Jurkat, Clone E6-1 (cell line): ENCODE results near the gene DNAJC24. TPM values are rescaled to one million over a fixed set of nuclear protein-coding genes. Genes with fewer than 3 reads are reported as not detected.
A peak's percentile ranks its signal among the peaks of the same experiment; 100 is the strongest.
"Not testable (repeated sequence)": the region's sequence is repeated elsewhere in the genome, so short reads cannot be mapped to it uniquely, and the experiment has no call there.

Experiments used
- DNase-seq: peaks from one replicate; pipeline ENCODE4 v3.0.0-alpha.2; 2011; ENCODE audit warnings: low read depth, low spot score
- H3K4me3 ChIP-seq: 2 replicates; pipeline ENCODE4 v1.5.1; 2011; ENCODE audit warnings: mild to moderate bottlenecking, low read length, control low read depth, moderate library complexity
- polyA plus RNA-seq: library from polyadenylated mRNA; unstranded; fragments of >200 nt; gene quantifications from one replicate; pipeline ENCODE4 v1.2.1, GENCODE V29; 2012; ENCODE audit warnings: missing spikeins; ENCODE audit not compliant: insufficient read length, insufficient read depth

Gene DNAJC24
- 29.7 TPM for polyA plus RNA-seq

GRCh38 chr11:31369348-31370329 is at the start of gene DNAJC24, which contains the start of gene DCDC1:
TSS of gene DNAJC24 (plus strand) at chr11:31369860. CDS start at chr11:31370749, 889 bp downstream.
TSS of gene DCDC1 (minus strand) at chr11:31369739. CDS start at chr11:31328280, 41,459 bp downstream.
- peak within 1 kb of the TSS; percentile 94 for H3K4me3 ChIP-seq
- DNase-seq, result peak; percentile 89

GRCh38 chr11:31321494-31321893 is 48.2 kb upstream of the DNAJC24 start:
- not testable (repeated sequence) for H3K4me3 ChIP-seq, DNase-seq

GRCh38 chr11:31323145-31323544 is 46.5 kb upstream of the DNAJC24 start:
- no peak for DNase-seq
- no peak overlapping the region for H3K4me3 ChIP-seq

GRCh38 chr11:31325160-31325559 is 44.5 kb upstream of the DNAJC24 start:
- no peak for DNase-seq
- no peak overlapping the region for H3K4me3 ChIP-seq

- no peak overlapping the region for H3K4me3 ChIP-seq
- no peak for DNase-seq
Observed at GRCh38 chr11:31326470-31327148, 43.1 kb upstream of the DNAJC24 start.

- no peak overlapping the region for H3K4me3 ChIP-seq
- no peak for DNase-seq
Observed at GRCh38 chr11:31327417-31327816, 42.2 kb upstream of the DNAJC24 start.

GRCh38 chr11:31328697-31329096 is 41.0 kb upstream of the DNAJC24 start:
- no peak overlapping the region for H3K4me3 ChIP-seq
- no peak for DNase-seq

GRCh38 chr11:31337806-31338205 is 31.9 kb upstream of the DNAJC24 start:
- H3K4me3 ChIP-seq, result no peak overlapping the region
- DNase-seq, result no peak

- no peak overlapping the region for H3K4me3 ChIP-seq
- peak; percentile 31 for DNase-seq
Observed at GRCh38 chr11:31340903-31341572, 28.6 kb upstream of the DNAJC24 start.

GRCh38 chr11:31351168-31351567 is 18.5 kb upstream of the DNAJC24 start:
- no peak for DNase-seq
- no peak overlapping the region for H3K4me3 ChIP-seq

GRCh38 chr11:31355131-31355530 is 14.5 kb upstream of the DNAJC24 start:
- no peak for DNase-seq
- no peak overlapping the region for H3K4me3 ChIP-seq

- DNase-seq, result no peak
- no peak overlapping the region for H3K4me3 ChIP-seq
Observed at GRCh38 chr11:31355817-31356216, 13.8 kb upstream of the DNAJC24 start.

GRCh38 chr11:31361743-31362142 is 7.9 kb upstream of the DNAJC24 start:
- DNase-seq, result no peak
- no peak overlapping the region for H3K4me3 ChIP-seq

- DNase-seq, result peak; percentile 28
- no peak overlapping the region for H3K4me3 ChIP-seq
Observed at GRCh38 chr11:31366795-31367194, 2.9 kb upstream of the DNAJC24 start.

GRCh38 chr11:31375879-31376278 is 6.2 kb downstream of the DNAJC24 start:
- no peak for DNase-seq
- H3K4me3 ChIP-seq, result no peak overlapping the region

- H3K4me3 ChIP-seq, result no peak overlapping the region
- no peak for DNase-seq
Observed at GRCh38 chr11:31383116-31383515, 13.5 kb downstream of the DNAJC24 start.

- DNase-seq, result no peak
- no peak overlapping the region for H3K4me3 ChIP-seq
Observed at GRCh38 chr11:31387379-31387778, 17.7 kb downstream of the DNAJC24 start.

- DNase-seq, result peak; percentile 40
- H3K4me3 ChIP-seq, result no peak overlapping the region
Observed at GRCh38 chr11:31397239-31397834, 27.7 kb downstream of the DNAJC24 start.

- DNase-seq, result no peak
- no peak overlapping the region for H3K4me3 ChIP-seq
Observed at GRCh38 chr11:31404614-31405013, 35.0 kb downstream of the DNAJC24 start.
